Uterus (tissue), 4 donors: ENCODE results near the gene CALHM6. TPM values are rescaled to one million over a fixed set of nuclear protein-coding genes. Genes with fewer than 3 reads are reported as not detected.

Experiments used
- DNase-seq, 2 donors: peaks; one replicate each; pipeline ENCODE4 v3.0.0-alpha.2; 2019 to 2020
- H3K27ac ChIP-seq, 2 donors: fragments of 200-600 bp; sonication (generic); 1 replicate in 1 of 2; 2 replicates in 1 of 2; pipeline ENCODE4 v1.5.1; 2016 to 2018
- H3K27me3 ChIP-seq, 2 donors: fragments of 200-600 bp; sonication (generic); one replicate each; pipeline ENCODE4 v1.5.1; 2018 to 2019; ENCODE audit warnings: control low read depth in 1 of 2
- H3K36me3 ChIP-seq, 2 donors: fragments of 200-600 bp; sonication (generic); one replicate each; pipeline ENCODE4 v1.5.1; 2019; ENCODE audit warnings: control low read depth in 1 of 2
- H3K4me1 ChIP-seq, 2 donors: fragments of 200-600 bp; sonication (generic); one replicate each; pipeline ENCODE4 v1.5.1; 2018 to 2019; ENCODE audit warnings: control low read depth in 1 of 2
- H3K4me3 ChIP-seq, 2 donors: fragments of 200-600 bp; sonication (generic); 1 replicate in 1 of 2; 2 replicates in 1 of 2; pipeline ENCODE4 v1.5.1; 2018 to 2019; ENCODE audit warnings: mild to moderate bottlenecking in 1 of 2
- H3K9me3 ChIP-seq, 2 donors: fragments of 200-600 bp; sonication (generic); one replicate each; pipeline ENCODE4 v1.5.1; 2019; ENCODE audit warnings: control low read depth in 1 of 2
- POLR2A ChIP-seq, 2 donors: fragments of 450-650 bp; IDR thresholded peaks; one replicate each; pipeline ENCODE4 v1.6.1; 2016; ENCODE audit warnings: antibody characterized with exemption in 2 of 2, mild to moderate bottlenecking in 1 of 2, moderate library complexity in 1 of 2
- intact Hi-C: fragments of 100-400 bp; cut with DNase I; formaldehyde crosslinking; loops from one replicate; pipeline ENCODE4 v1.15.1; 2023; ENCODE audit warnings: low total_unique reads
- total RNA-seq, 4 donors: library from RNA; depleted of rRNA in 3 of 4; stranded (reverse); fragments of >200 nt in 3 of 4; gene quantifications; one replicate each; pipeline versions ENCODE4 v1.1.0 to v1.2.4, GENCODE V29; 2014 to 2023
- TF ChIP-seq, protein P1 (sequence below), 4 experiments: fragments of 200-600 bp in 2 of 4; fragments of 450-650 bp in 2 of 4; sonication (generic) in 2 of 4; IDR thresholded peaks; one replicate each; pipeline ENCODE4 v1.5.1; 2016 to 2019; ENCODE audit warnings: antibody characterized with exemption in 4 of 4, mild to moderate bottlenecking in 2 of 4, moderate library complexity in 1 of 4
- donor health status: DM: yes; HTN: yes; CAD: no.

The CALHM6 gene
- total RNA-seq, 4 donors from 2014 or later, result 3.9 to 7.6 TPM; not detected in 2

DNA sequence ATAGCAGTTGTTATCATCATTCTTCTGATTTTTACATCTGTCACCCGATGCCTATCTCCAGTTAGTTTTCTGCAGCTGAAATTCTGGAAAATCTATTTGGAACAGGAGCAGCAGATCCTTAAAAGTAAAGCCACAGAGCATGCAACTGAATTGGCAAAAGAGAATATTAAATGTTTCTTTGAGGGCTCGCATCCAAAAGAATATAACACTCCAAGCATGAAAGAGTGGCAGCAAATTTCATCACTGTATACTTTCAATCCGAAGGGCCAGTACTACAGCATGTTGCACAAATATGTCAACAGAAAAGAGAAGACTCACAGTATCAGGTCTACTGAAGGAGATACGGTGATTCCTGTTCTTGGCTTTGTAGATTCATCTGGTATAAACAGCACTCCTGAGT lies 2.1 kb downstream of the CALHM6 start:
- intact Hi-C loops, result no loop called here
- H3K4me3 ChIP-seq, result no peak overlapping the region
- TF ChIP-seq, protein P1, sequence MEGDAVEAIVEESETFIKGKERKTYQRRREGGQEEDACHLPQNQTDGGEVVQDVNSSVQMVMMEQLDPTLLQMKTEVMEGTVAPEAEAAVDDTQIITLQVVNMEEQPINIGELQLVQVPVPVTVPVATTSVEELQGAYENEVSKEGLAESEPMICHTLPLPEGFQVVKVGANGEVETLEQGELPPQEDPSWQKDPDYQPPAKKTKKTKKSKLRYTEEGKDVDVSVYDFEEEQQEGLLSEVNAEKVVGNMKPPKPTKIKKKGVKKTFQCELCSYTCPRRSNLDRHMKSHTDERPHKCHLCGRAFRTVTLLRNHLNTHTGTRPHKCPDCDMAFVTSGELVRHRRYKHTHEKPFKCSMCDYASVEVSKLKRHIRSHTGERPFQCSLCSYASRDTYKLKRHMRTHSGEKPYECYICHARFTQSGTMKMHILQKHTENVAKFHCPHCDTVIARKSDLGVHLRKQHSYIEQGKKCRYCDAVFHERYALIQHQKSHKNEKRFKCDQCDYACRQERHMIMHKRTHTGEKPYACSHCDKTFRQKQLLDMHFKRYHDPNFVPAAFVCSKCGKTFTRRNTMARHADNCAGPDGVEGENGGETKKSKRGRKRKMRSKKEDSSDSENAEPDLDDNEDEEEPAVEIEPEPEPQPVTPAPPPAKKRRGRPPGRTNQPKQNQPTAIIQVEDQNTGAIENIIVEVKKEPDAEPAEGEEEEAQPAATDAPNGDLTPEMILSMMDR (IDR thresholded peaks at IDR 0.05), result no peak
- no peak for TF ChIP-seq POLR2A (IDR thresholded peaks at IDR 0.05)
- H3K27me3 ChIP-seq, result peaks cover 0 to 16% of the 10 kb centered on the region in 2 donors
- no peaks in the 10 kb centered on the region for H3K36me3 ChIP-seq
- no peak for DNase-seq
- H3K4me1 ChIP-seq, result no peaks in the 10 kb centered on the region
- no peak overlapping the region for H3K27ac ChIP-seq
- no peaks in the 10 kb centered on the region for H3K9me3 ChIP-seq

DNA sequence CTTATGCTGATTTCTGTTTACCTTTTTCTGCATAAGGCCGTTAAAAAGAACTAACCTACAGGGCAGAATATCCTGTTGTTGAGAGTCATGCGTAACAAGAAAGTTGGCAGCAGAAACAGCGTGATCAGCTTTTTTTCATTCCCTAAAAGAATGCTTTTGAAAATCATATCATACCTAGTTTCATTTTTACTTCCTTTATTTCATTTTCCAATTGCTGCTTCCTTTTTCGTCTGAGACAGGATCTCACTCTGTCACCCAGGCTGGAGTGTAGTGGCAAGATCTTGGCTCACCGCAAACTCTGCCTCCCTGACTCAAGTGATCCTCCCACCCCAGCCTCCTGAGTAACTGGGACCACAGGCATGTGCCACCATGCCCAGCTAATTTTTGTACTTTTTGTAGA lies 4.1 kb downstream of the CALHM6 start:
- Histone ChIP-seq H3K4me3 (no peak overlapping the region), H3K9me3 (no peaks in the 10 kb centered on the region), H3K27ac (no peak overlapping the region), H3K36me3 (no peaks in the 10 kb centered on the region), H3K27me3 (peaks cover 0 to 16% of the 10 kb centered on the region in 2 donors), H3K4me1 (no peaks in the 10 kb centered on the region)
- DNase-seq, result no peak
- intact Hi-C loops, result no loop called here
- no peak for TF ChIP-seq POLR2A (IDR thresholded peaks at IDR 0.05)
- TF ChIP-seq, protein P1 (IDR thresholded peaks at IDR 0.05), result no peak

DNA sequence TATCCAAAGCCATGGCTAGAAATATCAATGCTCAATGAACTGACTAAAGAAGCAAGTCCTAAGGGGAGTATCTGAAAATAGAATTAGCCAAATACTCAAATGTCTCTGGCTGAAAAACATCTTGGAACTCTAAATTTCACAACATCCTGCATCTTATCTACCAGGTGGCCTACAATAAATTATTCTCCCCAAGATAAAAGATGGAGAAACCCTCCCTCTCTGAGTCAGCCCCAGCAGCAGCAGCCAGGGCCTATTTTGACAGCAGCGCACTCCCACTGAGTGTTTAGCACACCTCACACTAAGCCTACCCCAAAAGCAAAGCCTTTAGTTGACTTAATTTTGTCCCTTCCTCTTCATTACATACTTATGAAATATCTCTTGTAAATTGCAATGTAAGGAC lies 5.9 kb downstream of the CALHM6 start:
- no peaks in the 10 kb centered on the region for H3K4me1 ChIP-seq
- intact Hi-C loops, result no loop called here
- H3K27ac ChIP-seq, result no peak overlapping the region
- H3K4me3 ChIP-seq, result no peak overlapping the region
- H3K9me3 ChIP-seq, result no peaks in the 10 kb centered on the region
- TF ChIP-seq POLR2A (IDR thresholded peaks at IDR 0.05), result no peak
- TF ChIP-seq, protein P1 (IDR thresholded peaks at IDR 0.05), result no peak
- H3K36me3 ChIP-seq, result no peaks in the 10 kb centered on the region
- no peak for DNase-seq
- peaks cover 0 to 16% of the 10 kb centered on the region in 2 donors for H3K27me3 ChIP-seq

DNA sequence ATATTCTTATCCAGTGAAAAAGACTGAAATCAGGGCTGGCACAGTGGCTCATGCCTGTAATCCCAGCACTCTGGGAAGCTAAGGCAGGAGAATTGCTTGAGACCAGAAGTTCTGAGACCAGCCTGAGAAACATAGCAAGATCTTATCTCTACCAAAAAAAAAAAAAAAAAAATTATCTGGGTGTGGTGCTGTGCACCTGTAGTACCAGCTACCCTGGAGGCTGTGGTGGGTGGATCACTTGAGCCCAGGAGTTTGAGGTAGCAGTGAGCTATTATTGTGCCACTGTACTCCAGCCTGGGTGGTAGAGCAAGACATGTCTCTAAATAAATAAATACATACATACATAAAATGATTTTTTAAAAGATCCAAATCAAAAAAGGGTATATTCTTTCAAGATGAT lies 6.3 kb downstream of the CALHM6 start:
- H3K36me3 ChIP-seq, result no peaks in the 10 kb centered on the region
- H3K27me3 ChIP-seq, result peaks cover 0 to 14% of the 10 kb centered on the region in 2 donors

DNA sequence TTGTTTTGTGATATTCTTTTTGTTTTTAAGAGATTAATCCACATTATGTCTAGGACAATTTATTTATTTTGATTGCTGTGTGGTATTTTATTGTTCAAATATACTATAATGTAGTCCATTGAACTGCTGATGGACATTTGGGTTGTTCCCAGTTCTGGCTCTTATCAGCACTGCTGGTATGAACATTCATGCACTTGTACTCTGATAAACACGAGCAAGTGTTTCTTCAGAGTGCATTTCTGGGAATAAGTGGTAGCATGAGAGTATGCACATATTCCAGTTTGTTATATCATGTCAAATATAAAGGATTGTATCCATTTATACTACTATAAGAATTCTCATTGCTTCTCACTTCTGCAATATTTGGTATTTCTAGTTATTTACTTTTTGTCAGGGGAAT lies 7.1 kb downstream of the CALHM6 start:
- Histone ChIP-seq H3K4me1 (no peaks in the 10 kb centered on the region), H3K36me3 (no peaks in the 10 kb centered on the region), H3K27me3 (peaks cover 0 to 6% of the 10 kb centered on the region in 2 donors), H3K9me3 (no peaks in the 10 kb centered on the region), H3K4me3 (no peak overlapping the region), H3K27ac (no peak overlapping the region)
- TF ChIP-seq, protein P1 (IDR thresholded peaks at IDR 0.05), result no peak
- no peak for TF ChIP-seq POLR2A (IDR thresholded peaks at IDR 0.05)
- intact Hi-C loops, result no loop called here
- DNase-seq, result no peak

More for the DNA sequence above, 6.3 kb downstream of the CALHM6 start:
- Histone ChIP-seq H3K9me3 (no peaks in the 10 kb centered on the region), H3K4me1 (no peaks in the 10 kb centered on the region), H3K27ac (no peak overlapping the region), H3K4me3 (no peak overlapping the region)
- no peak for TF ChIP-seq POLR2A (IDR thresholded peaks at IDR 0.05)
- TF ChIP-seq, protein P1 (IDR thresholded peaks at IDR 0.05), result no peak
- DNase-seq, result no peak
- intact Hi-C loops, result no loop called here
